ENCODE measurements around the gene CCDC15.
A peak's percentile ranks its signal among the peaks of the same experiment; 100 is the strongest.
"Not testable (repeated sequence)": the region's sequence is repeated elsewhere in the genome, so short reads cannot be mapped to it uniquely, and the experiment has no call there.

The CCDC15 gene

GRCh38 chr11:125082611-125083311, 128.8 kb downstream of the CCDC15 start:
- DNase-seq = peak; percentile 38 to 61

GRCh38 chr11:125083312-125084056, 129.5 kb downstream of the CCDC15 start:
- no peak for DNase-seq

GRCh38 chr11:125084057-125084416, 130.0 kb downstream of the CCDC15 start:
- no peak for DNase-seq

- no peak for DNase-seq
These were observed 130.8 kb downstream of the CCDC15 start for GRCh38 chr11:125084761-125085231.

- DNase-seq = no peak
These were observed 131.5 kb downstream of the CCDC15 start for GRCh38 chr11:125085301-125086081.

- no peak for DNase-seq
These were observed 132.8 kb downstream of the CCDC15 start for GRCh38 chr11:125086633-125087296.

- no peak for DNase-seq
These were observed 134.1 kb downstream of the CCDC15 start for GRCh38 chr11:125088123-125088522.

- no peak for DNase-seq
These were observed 134.8 kb downstream of the CCDC15 start for GRCh38 chr11:125088576-125089455.

- not testable (repeated sequence) for DNase-seq
These were observed 135.5 kb downstream of the CCDC15 start for GRCh38 chr11:125089481-125089880.

- not testable (repeated sequence) for DNase-seq
These were observed 136.1 kb downstream of the CCDC15 start for GRCh38 chr11:125090151-125090550.

GRCh38 chr11:125090816-125091215, 136.8 kb downstream of the CCDC15 start:
- peak in 1 of 2 donors; percentile 27 for DNase-seq
